ENCODE data around the gene SKI. TPM values are rescaled to one million over a fixed set of nuclear protein-coding genes. Genes with fewer than 3 reads are reported as not detected.

SKI gene
- total RNA-seq, 1 experiment from 2014 or later = 38.2 TPM

GRCh38 chr1:2227346-2228156 lies 568 bp upstream of the SKI start:
- no TSS peak for BruUV-seq (replicated peaks)
- Histone ChIP-seq H3K36me3 (ENCODE audit: control insufficient read depth, insufficient read depth, low read length) (no peaks in the 10 kb centered on the region), H3K4me1 (no peaks in the 10 kb centered on the region), H3K27me3 (replicated peaks; ENCODE audit: control insufficient read depth, insufficient read depth, low read length) (no peaks in the 10 kb centered on the region), H3K4me3 (ENCODE audit: low read depth, low read length) (peak overlapping the region; percentile 84), H3K9me3 (no peaks in the 10 kb centered on the region)
- peak overlapping the region; percentile 76 for H3K4me3 Mint-ChIP-seq (ENCODE audit: unreplicated experiment)
- CTCF ChIA-PET = interaction anchor here (0.5 to 0.6 kb wide), 2 partner anchors 33 to 49 kb away, joined by 3 to 4 read pairs; partner anchors contain the start of gene FAAP20
- TF ChIP-seq CTCF (IDR thresholded peaks at IDR 0.05; ENCODE audit: insufficient read depth in 1 of 2, low read depth in 1 of 2, low read length in 1 of 2, severe bottlenecking in 1 of 2, unreplicated experiment in 1 of 2) = no peak
- POLR2A ChIA-PET = interaction anchor here (0.6 to 2.4 kb wide), 5 partner anchors 22 to 368 kb away, joined by 3 to 9 read pairs (median 7); partner anchors contain the start of genes FAAP20, MORN1 and RER1
- no peak overlapping the region for H3K27ac Mint-ChIP-seq (ENCODE audit: unreplicated experiment)
- H3K9me3 Mint-ChIP-seq (ENCODE audit: unreplicated experiment) = no peaks in the 10 kb centered on the region
- H3K27me3 Mint-ChIP-seq (ENCODE audit: insufficient read depth, unreplicated experiment) = no peaks in the 10 kb centered on the region
- peaks cover 9% of the 10 kb centered on the region for H3K4me1 Mint-ChIP-seq (ENCODE audit: low read depth, unreplicated experiment)
- peaks cover 10% of the 10 kb centered on the region for H3K36me3 Mint-ChIP-seq (ENCODE audit: insufficient read depth, unreplicated experiment)
- DNase-seq = peak; percentile 92 to 96
- intact Hi-C loops (cut with micrococcal nuclease; ENCODE audit: unreplicated experiment) = loop anchor here (10.0 kb wide), 1 partner anchor 87 kb away; no protein-coding TSS in a partner anchor

- TF ChIP-seq CTCF (IDR thresholded peaks at IDR 0.05; ENCODE audit: insufficient read depth in 1 of 2, low read depth in 1 of 2, low read length in 1 of 2, severe bottlenecking in 1 of 2, unreplicated experiment in 1 of 2) = no peak
- no peak for DNase-seq
- Histone ChIP-seq H3K27me3 (replicated peaks; ENCODE audit: control insufficient read depth, insufficient read depth, low read length) (no peaks in the 10 kb centered on the region), H3K4me3 (ENCODE audit: low read depth, low read length) (peak overlapping the region; percentile 86), H3K4me1 (no peaks in the 10 kb centered on the region), H3K36me3 (ENCODE audit: control insufficient read depth, insufficient read depth, low read length) (no peaks in the 10 kb centered on the region), H3K9me3 (no peaks in the 10 kb centered on the region)
- H3K4me1 Mint-ChIP-seq (ENCODE audit: low read depth, unreplicated experiment) = peaks cover 9% of the 10 kb centered on the region
- H3K36me3 Mint-ChIP-seq (ENCODE audit: insufficient read depth, unreplicated experiment) = peaks cover 10% of the 10 kb centered on the region
- H3K27me3 Mint-ChIP-seq (ENCODE audit: insufficient read depth, unreplicated experiment) = no peaks in the 10 kb centered on the region
- intact Hi-C loops (cut with micrococcal nuclease; ENCODE audit: unreplicated experiment) = loop anchor here (10.0 kb wide), 1 partner anchor 86 kb away; no protein-coding TSS in a partner anchor
- peak overlapping the region; percentile 83 for H3K4me3 Mint-ChIP-seq (ENCODE audit: unreplicated experiment)
- no peaks in the 10 kb centered on the region for H3K9me3 Mint-ChIP-seq (ENCODE audit: unreplicated experiment)
- H3K27ac Mint-ChIP-seq (ENCODE audit: unreplicated experiment) = no peak overlapping the region
- ChIA-PET CTCF (interaction anchor here (0.7 to 1.2 kb wide), 3 partner anchors 12 to 34 kb away, joined by 3 to 12 read pairs (median 4); partner anchors contain the start of gene FAAP20), POLR2A (interaction anchor here (2.4 kb wide), 1 partner anchor 34 kb away, joined by 7 read pairs; the partner anchor contains the start of gene FAAP20)
- BruUV-seq (replicated peaks) = no TSS peak
These were observed 546 bp downstream of the SKI start for GRCh38 chr1:2228694-2229036.

GRCh38 chr1:2229037-2229864 lies 1.1 kb downstream of the SKI start:
- CTCF ChIA-PET = interaction anchor here (0.7 to 1.2 kb wide), 3 partner anchors 12 to 34 kb away, joined by 3 to 12 read pairs (median 4); partner anchors contain the start of gene FAAP20
- TF ChIP-seq CTCF (IDR thresholded peaks at IDR 0.05; ENCODE audit: insufficient read depth in 1 of 2, low read depth in 1 of 2, low read length in 1 of 2, severe bottlenecking in 1 of 2, unreplicated experiment in 1 of 2) = no peak
- Mint-ChIP-seq H3K9me3 (ENCODE audit: unreplicated experiment) (no peaks in the 10 kb centered on the region), H3K4me1 (ENCODE audit: low read depth, unreplicated experiment) (peaks cover 9% of the 10 kb centered on the region), H3K27me3 (ENCODE audit: insufficient read depth, unreplicated experiment) (no peaks in the 10 kb centered on the region), H3K27ac (ENCODE audit: unreplicated experiment) (peak overlapping the region; percentile 29), H3K4me3 (ENCODE audit: unreplicated experiment) (peak overlapping the region; percentile 83), H3K36me3 (ENCODE audit: insufficient read depth, unreplicated experiment) (peaks cover 10% of the 10 kb centered on the region)
- Histone ChIP-seq H3K36me3 (ENCODE audit: control insufficient read depth, insufficient read depth, low read length) (no peaks in the 10 kb centered on the region), H3K4me1 (no peaks in the 10 kb centered on the region), H3K4me3 (ENCODE audit: low read depth, low read length) (peak overlapping the region; percentile 86), H3K9me3 (no peaks in the 10 kb centered on the region), H3K27me3 (replicated peaks; ENCODE audit: control insufficient read depth, insufficient read depth, low read length) (no peaks in the 10 kb centered on the region)
- peak in 1 of 2 experiments; percentile 44 for DNase-seq
- POLR2A ChIA-PET = interaction anchor here (0.5 to 2.4 kb wide), 2 partner anchors 34 to 140 kb away, joined by 4 to 7 read pairs; partner anchors contain the start of gene FAAP20
- intact Hi-C loops (cut with micrococcal nuclease; ENCODE audit: unreplicated experiment) = loop anchor here (10.0 kb wide), 1 partner anchor 86 kb away; no protein-coding TSS in a partner anchor
- BruUV-seq (replicated peaks) = no TSS peak
